Panc1 (cell line): ENCODE results near the gene HYAL1. TPM values are rescaled to one million over a fixed set of nuclear protein-coding genes. Genes with fewer than 3 reads are reported as not detected.

Experiments used
- ATAC-seq: fragments of 200-7000 bp; cut with Tn5 transposase; 2 replicates; pipeline ENCODE4 v1.9.1; 2020; ENCODE audit warnings: mild to moderate bottlenecking, moderate library complexity
- BruUV-seq: library from RNA; stranded (reverse); fragments of 400-500 nt; replicated peaks from 2 replicates; lab custom pipeline; 2021; lab: Mats Ljungman, UMichigan
- CTCF ChIA-PET: fragments of 300-600 bp; sonication (Branson Sonifier 250); formaldehyde crosslinking; loops from one replicate; lab custom pipeline; 2022; ENCODE audit warnings: antibody characterized with exemption; lab: Charles Lee
- POLR2A ChIA-PET: fragments of 300-600 bp; sonication (Branson Sonifier 250); formaldehyde crosslinking; loops from one replicate; lab custom pipeline; 2022; ENCODE audit warnings: antibody characterized with exemption; lab: Charles Lee
- DNase-seq: peaks from one replicate; pipeline ENCODE4 v3.0.0-alpha.2; 2010; ENCODE audit warnings: low read depth, low spot score
- H3K27ac ChIP-seq: 2 replicates; pipeline ENCODE4 v1.5.1; 2011; ENCODE audit warnings: mild to moderate bottlenecking, low read length, inconsistent platforms
- H3K27me3 ChIP-seq: fragments of 200-500 bp; sonication (Bioruptor generic); 2 replicates; pipeline ENCODE4 v1.6.0; 2014; ENCODE audit warnings: low read length, inconsistent platforms; ENCODE audit not compliant: control insufficient read depth, insufficient read depth
- H3K36me3 ChIP-seq: fragments of 200-500 bp; sonication (Bioruptor generic); 2 replicates; pipeline ENCODE4 v1.5.1; 2014; ENCODE audit warnings: inconsistent platforms, mild to moderate bottlenecking, low read length, moderate library complexity; ENCODE audit not compliant: control insufficient read depth, insufficient read depth
- H3K4me1 ChIP-seq: 2 replicates; pipeline ENCODE4 v1.5.1; 2011; ENCODE audit warnings: inconsistent platforms, mild to moderate bottlenecking, low read length, moderate library complexity; ENCODE audit not compliant: control insufficient read depth, insufficient read depth
- H3K4me3 ChIP-seq, 2 experiments: 2 replicates each; pipeline ENCODE4 v1.5.1; 2011 to 2012; ENCODE audit warnings: low read depth in 2 of 2, low read length in 2 of 2, mild to moderate bottlenecking in 2 of 2, inconsistent platforms in 1 of 2, moderate library complexity in 1 of 2
- H3K9me3 ChIP-seq: fragments of 200-500 bp; sonication (Bioruptor generic); 2 replicates; pipeline ENCODE4 v1.5.1; 2014; ENCODE audit warnings: low read depth, mild to moderate bottlenecking, inconsistent platforms, low read length, moderate library complexity; ENCODE audit not compliant: control insufficient read depth, insufficient read depth
- POLR2AphosphoS5 ChIP-seq: IDR thresholded peaks from 2 replicates; pipeline ENCODE4 v1.6.1; 2012; ENCODE audit warnings: mild to moderate bottlenecking, low read depth, low read length, moderate library complexity
- SIN3A ChIP-seq: IDR thresholded peaks from 2 replicates; pipeline ENCODE4 v1.6.1; 2012; ENCODE audit warnings: low read depth, mild to moderate bottlenecking, low read length, moderate library complexity, borderline replicate concordance; ENCODE audit not compliant: insufficient read depth
- TCF7L2 ChIP-seq: IDR thresholded peaks from 2 replicates; pipeline ENCODE4 v1.6.1; 2011; ENCODE audit warnings: mild to moderate bottlenecking, low read depth, low read length, inconsistent platforms
- in situ Hi-C: cut with HindIII; loops from 2 replicates; pipeline ENCODE4 v1.10.0; 2016; ENCODE audit warnings: low sequenced_read_pairs, low pct_unique_long_range_greater_than_20kb
- intact Hi-C: fragments of 100-400 bp; cut with micrococcal nuclease; formaldehyde crosslinking; loops from one replicate; pipeline ENCODE4 v1.10.0; 2022; ENCODE audit not compliant: unreplicated experiment
- total RNA-seq: library from RNA; stranded (reverse); gene quantifications from one replicate; pipeline ENCODE4 v1.2.1, GENCODE V29; 2021; ENCODE audit not compliant: unreplicated experiment
- TF ChIP-seq, protein P1 (sequence below): fragments of 450-650 bp; IDR thresholded peaks from 2 replicates; pipeline ENCODE4 v1.5.1; 2017; ENCODE audit warnings: mild to moderate bottlenecking
- TF ChIP-seq, protein P2 (sequence below), 2 experiments: IDR thresholded peaks; 2 replicates each; pipeline ENCODE4 v1.6.1; 2011 to 2012; ENCODE audit warnings: low read depth in 2 of 2, control low read depth in 1 of 2, low read length in 1 of 2, mild to moderate bottlenecking in 1 of 2, moderate library complexity in 1 of 2; ENCODE audit not compliant: insufficient read depth in 1 of 2

Gene HYAL1
- total RNA-seq, 1 experiment from 2014 or later, result 0.18 TPM

DNA sequence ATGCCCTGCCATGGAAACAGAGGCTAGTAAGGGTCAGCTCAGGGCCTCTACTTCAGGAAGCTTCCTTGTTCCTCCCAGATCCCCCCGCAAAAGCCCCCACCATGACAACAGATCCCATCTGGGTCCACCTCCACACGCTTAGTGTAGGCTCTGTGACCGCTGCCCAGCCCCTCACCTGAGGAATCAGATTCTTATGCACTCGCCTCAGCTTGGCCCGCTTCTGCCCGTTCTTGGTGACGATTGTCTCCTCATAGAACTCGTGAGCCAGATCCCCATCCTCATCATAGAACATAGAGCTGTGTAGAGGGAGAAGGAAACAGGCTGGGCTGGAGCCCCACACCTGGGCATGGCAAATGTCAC lies 22.8 kb upstream of the HYAL1 start:
- no peaks in the 10 kb centered on the region for H3K9me3 ChIP-seq
- BruUV-seq, result no TSS peak

DNA sequence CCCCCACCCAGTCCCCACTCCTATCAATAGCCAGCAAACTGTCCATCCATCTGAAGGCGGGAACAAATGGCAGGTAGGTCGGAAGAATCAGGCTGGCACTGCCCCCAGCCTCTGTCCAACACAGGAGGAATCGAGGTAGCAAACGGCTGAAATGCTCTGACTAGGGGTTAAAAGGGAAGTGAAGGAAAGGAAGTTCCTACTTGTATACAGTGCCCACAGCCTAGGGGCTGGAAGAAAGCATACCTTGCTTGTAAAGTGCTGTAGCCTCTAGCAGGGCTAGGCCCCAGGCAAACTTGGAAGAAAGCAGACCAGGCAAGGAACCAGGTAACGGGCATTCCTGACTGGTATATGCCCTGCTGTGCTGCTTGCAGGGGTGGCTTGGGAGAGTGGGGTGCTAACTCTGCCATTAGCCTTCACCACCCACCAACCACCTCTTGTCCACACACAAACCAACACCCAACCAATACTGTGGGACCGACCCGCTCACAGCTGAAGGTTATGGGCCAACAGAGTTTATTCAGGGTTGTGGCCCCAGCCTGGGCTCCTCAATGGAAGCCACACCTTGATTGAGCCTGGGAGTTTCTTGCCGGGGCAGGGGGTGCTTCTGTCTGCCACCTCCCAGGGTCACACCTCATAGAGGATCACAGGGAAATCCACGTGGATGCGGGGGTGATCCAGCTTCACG lies 22.3 kb upstream of the HYAL1 start:
- no peaks in the 10 kb centered on the region for H3K9me3 ChIP-seq
- DNase-seq, result no peak
- H3K4me3 ChIP-seq, result no peak overlapping the region
- H3K27me3 ChIP-seq, result no peaks in the 10 kb centered on the region
- ChIA-PET POLR2A (no interaction called here), CTCF (no interaction called here)
- BruUV-seq, result no TSS peak
- in situ Hi-C loops (no loop called here), intact Hi-C loops (no loop called here)
- TF ChIP-seq, protein P1, sequence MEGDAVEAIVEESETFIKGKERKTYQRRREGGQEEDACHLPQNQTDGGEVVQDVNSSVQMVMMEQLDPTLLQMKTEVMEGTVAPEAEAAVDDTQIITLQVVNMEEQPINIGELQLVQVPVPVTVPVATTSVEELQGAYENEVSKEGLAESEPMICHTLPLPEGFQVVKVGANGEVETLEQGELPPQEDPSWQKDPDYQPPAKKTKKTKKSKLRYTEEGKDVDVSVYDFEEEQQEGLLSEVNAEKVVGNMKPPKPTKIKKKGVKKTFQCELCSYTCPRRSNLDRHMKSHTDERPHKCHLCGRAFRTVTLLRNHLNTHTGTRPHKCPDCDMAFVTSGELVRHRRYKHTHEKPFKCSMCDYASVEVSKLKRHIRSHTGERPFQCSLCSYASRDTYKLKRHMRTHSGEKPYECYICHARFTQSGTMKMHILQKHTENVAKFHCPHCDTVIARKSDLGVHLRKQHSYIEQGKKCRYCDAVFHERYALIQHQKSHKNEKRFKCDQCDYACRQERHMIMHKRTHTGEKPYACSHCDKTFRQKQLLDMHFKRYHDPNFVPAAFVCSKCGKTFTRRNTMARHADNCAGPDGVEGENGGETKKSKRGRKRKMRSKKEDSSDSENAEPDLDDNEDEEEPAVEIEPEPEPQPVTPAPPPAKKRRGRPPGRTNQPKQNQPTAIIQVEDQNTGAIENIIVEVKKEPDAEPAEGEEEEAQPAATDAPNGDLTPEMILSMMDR, result no peak
- no peak for TF ChIP-seq SIN3A
- TF ChIP-seq TCF7L2, result no peak
- H3K36me3 ChIP-seq, result peaks cover 8% of the 10 kb centered on the region
- no peak for ATAC-seq
- peaks cover 27% of the 10 kb centered on the region for H3K4me1 ChIP-seq
- H3K27ac ChIP-seq, result no peak overlapping the region

More for the DNA sequence above, 22.8 kb upstream of the HYAL1 start:
- no peak overlapping the region for H3K4me3 ChIP-seq
- H3K27me3 ChIP-seq, result no peaks in the 10 kb centered on the region
- in situ Hi-C loops (no loop called here), intact Hi-C loops (no loop called here)
- POLR2A ChIA-PET, result no interaction called here
- peaks cover 27% of the 10 kb centered on the region for H3K4me1 ChIP-seq
- H3K36me3 ChIP-seq, result peaks cover 11% of the 10 kb centered on the region
- CTCF ChIA-PET, result no interaction called here
- H3K27ac ChIP-seq, result no peak overlapping the region
- ATAC-seq, result no peak
- DNase-seq, result no peak
- TF ChIP-seq, protein P2, sequence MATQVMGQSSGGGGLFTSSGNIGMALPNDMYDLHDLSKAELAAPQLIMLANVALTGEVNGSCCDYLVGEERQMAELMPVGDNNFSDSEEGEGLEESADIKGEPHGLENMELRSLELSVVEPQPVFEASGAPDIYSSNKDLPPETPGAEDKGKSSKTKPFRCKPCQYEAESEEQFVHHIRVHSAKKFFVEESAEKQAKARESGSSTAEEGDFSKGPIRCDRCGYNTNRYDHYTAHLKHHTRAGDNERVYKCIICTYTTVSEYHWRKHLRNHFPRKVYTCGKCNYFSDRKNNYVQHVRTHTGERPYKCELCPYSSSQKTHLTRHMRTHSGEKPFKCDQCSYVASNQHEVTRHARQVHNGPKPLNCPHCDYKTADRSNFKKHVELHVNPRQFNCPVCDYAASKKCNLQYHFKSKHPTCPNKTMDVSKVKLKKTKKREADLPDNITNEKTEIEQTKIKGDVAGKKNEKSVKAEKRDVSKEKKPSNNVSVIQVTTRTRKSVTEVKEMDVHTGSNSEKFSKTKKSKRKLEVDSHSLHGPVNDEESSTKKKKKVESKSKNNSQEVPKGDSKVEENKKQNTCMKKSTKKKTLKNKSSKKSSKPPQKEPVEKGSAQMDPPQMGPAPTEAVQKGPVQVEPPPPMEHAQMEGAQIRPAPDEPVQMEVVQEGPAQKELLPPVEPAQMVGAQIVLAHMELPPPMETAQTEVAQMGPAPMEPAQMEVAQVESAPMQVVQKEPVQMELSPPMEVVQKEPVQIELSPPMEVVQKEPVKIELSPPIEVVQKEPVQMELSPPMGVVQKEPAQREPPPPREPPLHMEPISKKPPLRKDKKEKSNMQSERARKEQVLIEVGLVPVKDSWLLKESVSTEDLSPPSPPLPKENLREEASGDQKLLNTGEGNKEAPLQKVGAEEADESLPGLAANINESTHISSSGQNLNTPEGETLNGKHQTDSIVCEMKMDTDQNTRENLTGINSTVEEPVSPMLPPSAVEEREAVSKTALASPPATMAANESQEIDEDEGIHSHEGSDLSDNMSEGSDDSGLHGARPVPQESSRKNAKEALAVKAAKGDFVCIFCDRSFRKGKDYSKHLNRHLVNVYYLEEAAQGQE (IDR thresholded peaks at IDR 0.05; ENCODE audit: insufficient read depth in 1 of 2, low read depth in 2 of 2, low read length in 1 of 2), result no peak
- TF ChIP-seq, protein P1, result no peak
- TF ChIP-seq POLR2AphosphoS5 (no peak), TCF7L2 (no peak), SIN3A (no peak)
